ENCODE results near the gene TLL1. TPM values are rescaled to one million over a fixed set of nuclear protein-coding genes. Genes with fewer than 3 reads are reported as not detected.

Gene TLL1
- polyA plus RNA-seq, 2 of the 4 experiments (the other 2 are of a cell fraction) = 0.01 to 0.13 TPM

DNA sequence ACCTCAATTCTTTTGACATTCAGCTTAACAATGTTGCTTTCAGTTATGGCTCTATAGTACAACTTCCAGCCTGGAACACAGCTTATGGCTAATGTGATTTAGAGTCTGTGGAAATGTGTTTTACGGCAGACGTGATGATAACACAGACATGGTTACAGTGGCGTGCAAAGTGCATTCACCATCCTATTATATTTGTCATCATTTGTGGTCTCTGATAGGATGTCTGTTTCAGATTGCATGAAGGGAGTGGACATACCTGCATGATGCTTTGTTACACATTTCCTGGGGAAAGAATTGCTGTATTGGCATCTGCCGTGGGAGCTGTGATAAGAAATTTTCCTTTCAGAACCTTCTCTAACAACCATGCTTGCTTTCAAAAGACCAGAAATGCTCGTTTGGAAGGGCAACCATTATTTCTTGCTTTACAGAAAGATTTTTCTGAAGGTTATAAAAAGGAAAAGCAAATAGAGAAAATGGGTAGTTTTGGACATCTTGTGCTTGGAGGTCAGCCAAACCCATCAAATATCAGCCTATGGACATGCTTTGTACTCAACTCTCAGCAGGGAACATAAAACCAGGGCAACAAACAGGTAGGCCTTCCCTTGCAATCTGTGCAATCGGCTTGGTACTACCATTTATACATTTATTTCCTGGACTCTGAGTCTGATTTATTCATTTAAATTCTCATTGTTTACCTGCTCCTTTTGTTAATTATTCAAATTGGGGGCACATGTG is 273.9 kb downstream of the TLL1 start:
- DNase-seq (ENCODE audit: low read depth in 1 of 2, low spot score in 1 of 2) (no peak), ATAC-seq (no peak), FAIRE-seq (no peak)
- Histone ChIP-seq H3K4me2 (no peak overlapping the region), H3K4me3 (no peak overlapping the region), H3K9me3 (no peaks in the 10 kb centered on the region), H3K4me1 (no peaks in the 10 kb centered on the region), H3K27ac (no peak overlapping the region)
- no peak for TF ChIP-seq PHF8 (IDR thresholded peaks at IDR 0.05; ENCODE audit: borderline replicate concordance, low read depth)
- WGBS (ENCODE audit: missing lambda C conversion rate) = 53% methylated on average over 6 of the region's 6 CpGs
- ChIA-PET CTCF (interaction anchor here (0.5 kb wide), 1 partner anchor 41 kb away, joined by 3 read pairs; no protein-coding TSS in a partner anchor), POLR2A (no interaction called here)

Small RNA genes within 50 kb of the gene (small RNA-seq; reads per million reads assigned to genes)
- gene RNA5SP170 = 0 reads per million in 6 experiments

Data from A549 (cell line).